ENCODE measurements around the gene CBFA2T2.

DNA sequence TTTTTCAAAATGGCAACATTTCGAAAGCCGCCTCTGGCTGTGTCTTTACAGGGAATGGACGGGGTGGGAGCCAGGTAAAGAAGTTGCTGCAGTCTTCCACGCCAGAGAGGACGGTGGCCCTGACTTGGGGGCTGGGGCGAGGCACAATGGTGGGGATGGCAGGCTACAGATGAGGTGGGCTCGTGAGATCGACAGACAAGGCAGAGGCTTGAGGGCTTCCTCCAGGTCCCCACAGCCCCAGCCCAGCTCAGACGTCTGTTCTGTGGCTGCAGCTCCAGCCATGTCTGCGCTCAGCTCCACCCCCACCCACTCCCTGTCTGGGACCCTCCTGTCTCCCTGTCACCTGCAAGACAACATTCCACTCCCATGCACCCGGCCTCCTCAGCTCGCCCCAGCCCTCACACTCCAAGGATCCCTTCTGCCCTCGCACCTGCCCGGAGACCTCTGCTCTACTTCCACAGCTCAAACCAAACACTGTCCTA, 164.8 kb downstream of the CBFA2T2 start:
- TF ChIP-seq CTCF (IDR thresholded peaks at IDR 0.05) (no peak), EP300 (IDR thresholded peaks at IDR 0.05) (no peak)
